OCI-LY7 (cell line): ENCODE data around the gene SLC17A4. TPM values are rescaled to one million over a fixed set of nuclear protein-coding genes. Genes with fewer than 3 reads are reported as not detected.

Experiments used
- BruUV-seq: library from RNA; stranded (reverse); fragments of 400-500 nt; replicated peaks from 2 replicates; lab custom pipeline; 2021; lab: Mats Ljungman, UMichigan
- CTCF ChIA-PET: fragments of 300-600 bp; sonication (Branson Sonifier 250); formaldehyde crosslinking; loops from one replicate; lab custom pipeline; 2022; ENCODE audit warnings: antibody characterized with exemption; ENCODE audit not compliant: unreplicated experiment; lab: Charles Lee
- POLR2A ChIA-PET: fragments of 300-600 bp; sonication (Branson Sonifier 250); formaldehyde crosslinking; loops from one replicate; lab custom pipeline; 2022; ENCODE audit warnings: antibody characterized with exemption; lab: Charles Lee
- DNase-seq: peaks from one replicate; pipeline ENCODE4 v3.0.0-alpha.2; 2015; ENCODE audit warnings: low spot score
- H2AFZ ChIP-seq: fragments of 200-600 bp; sonication (generic), shearing (Covaris generic); 2 replicates; pipeline ENCODE4 v1.6.1; 2014; ENCODE audit warnings: mild to moderate bottlenecking, antibody characterized with exemption, low read length, moderate library complexity
- H3K27ac ChIP-seq: fragments of 200-600 bp; sonication (generic); 2 replicates; pipeline ENCODE4 v1.5.1; 2014; ENCODE audit warnings: mixed run types, low read depth, mild to moderate bottlenecking, moderate library complexity, low read length, inconsistent platforms; ENCODE audit not compliant: poor library complexity, severe bottlenecking
- H3K36me3 ChIP-seq: fragments of 200-600 bp; sonication (generic); 2 replicates; pipeline ENCODE4 v1.6.1; 2014; ENCODE audit warnings: mild to moderate bottlenecking, antibody characterized with exemption, low read length, moderate library complexity, mixed read lengths; ENCODE audit not compliant: insufficient read depth
- H3K4me1 ChIP-seq: fragments of 200-600 bp; sonication (generic); 2 replicates; pipeline ENCODE4 v1.5.1; 2014; ENCODE audit warnings: mild to moderate bottlenecking, low read length; ENCODE audit not compliant: insufficient read depth, poor library complexity, severe bottlenecking
- H3K4me2 ChIP-seq: fragments of 200-600 bp; sonication (generic); 2 replicates; pipeline ENCODE4 v1.6.1; 2014; ENCODE audit warnings: mild to moderate bottlenecking, low read length
- H3K4me3 ChIP-seq: fragments of 200-600 bp; sonication (generic); 2 replicates; pipeline ENCODE4 v1.5.1; 2014; ENCODE audit warnings: mild to moderate bottlenecking, low read depth, low read length; ENCODE audit not compliant: poor library complexity, severe bottlenecking
- H3K79me2 ChIP-seq: fragments of 200-600 bp; sonication (generic); 2 replicates; pipeline ENCODE4 v1.6.1; 2016; ENCODE audit warnings: low read depth, mild to moderate bottlenecking, low read length, moderate library complexity, mixed read lengths; ENCODE audit not compliant: insufficient read depth
- H3K9me2 ChIP-seq: fragments of 200-600 bp; sonication (generic); 2 replicates; pipeline ENCODE4 v1.6.1; 2016; ENCODE audit warnings: mild to moderate bottlenecking, low read length, mixed read lengths; ENCODE audit not compliant: insufficient read depth
- H3K9me3 ChIP-seq: fragments of 200-600 bp; sonication (generic); 2 replicates; pipeline ENCODE4 v1.6.1; 2014; ENCODE audit warnings: mild to moderate bottlenecking, mixed run types, low read length, mixed read lengths
- H4K20me1 ChIP-seq: fragments of 200-600 bp; sonication (generic); 2 replicates; pipeline ENCODE4 v1.6.1; 2014; ENCODE audit warnings: mild to moderate bottlenecking, antibody characterized with exemption, low read length, moderate library complexity, mixed read lengths; ENCODE audit not compliant: insufficient read depth
- EZH2phosphoT487 ChIP-seq: fragments of 200-600 bp; sonication (generic); IDR thresholded peaks from 2 replicates; pipeline ENCODE4 v1.6.1; 2018; ENCODE audit warnings: low read depth, borderline replicate concordance, mild to moderate bottlenecking, mixed run types, antibody characterized with exemption, low read length, moderate library complexity, mixed read lengths
- intact Hi-C: fragments of 100-400 bp; cut with micrococcal nuclease; formaldehyde crosslinking; loops from one replicate; pipeline ENCODE4 v1.10.0; 2022; ENCODE audit not compliant: unreplicated experiment
- total RNA-seq, 2 experiments: library from RNA; depleted of rRNA in 1 of 2; stranded (reverse); fragments of >200 nt in 1 of 2; shearing (Covaris generic) in 1 of 2; gene quantifications; 2 replicates each; pipeline ENCODE4 v1.2.3, GENCODE V29; 2014 to 2022
- TF ChIP-seq, protein P1 (sequence below): fragments of 200-600 bp; sonication (generic); conservative IDR thresholded peaks from 2 replicates; pipeline ENCODE4 v1.5.1; 2014; ENCODE audit warnings: mild to moderate bottlenecking, antibody characterized with exemption, low read length, moderate library complexity, mixed read lengths

The SLC17A4 gene
- total RNA-seq, 2 experiments from 2014 or later: not detected

DNA sequence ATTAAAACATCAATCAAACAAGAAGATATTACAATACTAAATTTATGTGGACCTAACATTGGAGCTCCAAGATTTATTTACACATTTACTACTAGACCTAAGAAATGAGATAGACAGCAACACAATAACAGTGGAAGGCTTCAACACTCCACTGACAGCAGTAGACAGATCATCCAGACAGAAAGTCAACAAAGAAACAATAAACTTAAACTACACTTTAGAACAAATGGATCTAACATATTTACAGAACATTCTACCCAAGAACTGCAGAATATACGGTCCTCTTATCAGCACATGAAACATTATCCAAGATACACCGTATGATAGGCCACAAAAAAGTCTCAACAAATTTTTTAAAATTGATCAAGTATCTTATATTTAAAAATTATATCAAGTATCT lies 50.3 kb downstream of the SLC17A4 start:
- ChIA-PET CTCF (no interaction called here), POLR2A (interaction anchor here (1.1 kb wide), 1 partner anchor 120 kb away, joined by 4 read pairs; no protein-coding TSS in a partner anchor)
- H3K36me3 ChIP-seq: no peaks in the 10 kb centered on the region
- intact Hi-C loops: no loop called here
- BruUV-seq: no TSS peak
- H3K4me1 ChIP-seq: no peaks in the 10 kb centered on the region
- DNase-seq: no peak
- TF ChIP-seq, protein P1, sequence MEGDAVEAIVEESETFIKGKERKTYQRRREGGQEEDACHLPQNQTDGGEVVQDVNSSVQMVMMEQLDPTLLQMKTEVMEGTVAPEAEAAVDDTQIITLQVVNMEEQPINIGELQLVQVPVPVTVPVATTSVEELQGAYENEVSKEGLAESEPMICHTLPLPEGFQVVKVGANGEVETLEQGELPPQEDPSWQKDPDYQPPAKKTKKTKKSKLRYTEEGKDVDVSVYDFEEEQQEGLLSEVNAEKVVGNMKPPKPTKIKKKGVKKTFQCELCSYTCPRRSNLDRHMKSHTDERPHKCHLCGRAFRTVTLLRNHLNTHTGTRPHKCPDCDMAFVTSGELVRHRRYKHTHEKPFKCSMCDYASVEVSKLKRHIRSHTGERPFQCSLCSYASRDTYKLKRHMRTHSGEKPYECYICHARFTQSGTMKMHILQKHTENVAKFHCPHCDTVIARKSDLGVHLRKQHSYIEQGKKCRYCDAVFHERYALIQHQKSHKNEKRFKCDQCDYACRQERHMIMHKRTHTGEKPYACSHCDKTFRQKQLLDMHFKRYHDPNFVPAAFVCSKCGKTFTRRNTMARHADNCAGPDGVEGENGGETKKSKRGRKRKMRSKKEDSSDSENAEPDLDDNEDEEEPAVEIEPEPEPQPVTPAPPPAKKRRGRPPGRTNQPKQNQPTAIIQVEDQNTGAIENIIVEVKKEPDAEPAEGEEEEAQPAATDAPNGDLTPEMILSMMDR: no peak
- no peak for TF ChIP-seq EZH2phosphoT487
- H3K79me2 ChIP-seq: no peaks in the 10 kb centered on the region
- no peaks in the 10 kb centered on the region for H4K20me1 ChIP-seq
- no peaks in the 10 kb centered on the region for H3K9me3 ChIP-seq
- H3K4me2 ChIP-seq: no peak overlapping the region
- H3K4me3 ChIP-seq: no peak overlapping the region
- H3K27ac ChIP-seq: no peak overlapping the region
- no peaks in the 10 kb centered on the region for H3K9me2 ChIP-seq
- H2AFZ ChIP-seq: no peak overlapping the region

DNA sequence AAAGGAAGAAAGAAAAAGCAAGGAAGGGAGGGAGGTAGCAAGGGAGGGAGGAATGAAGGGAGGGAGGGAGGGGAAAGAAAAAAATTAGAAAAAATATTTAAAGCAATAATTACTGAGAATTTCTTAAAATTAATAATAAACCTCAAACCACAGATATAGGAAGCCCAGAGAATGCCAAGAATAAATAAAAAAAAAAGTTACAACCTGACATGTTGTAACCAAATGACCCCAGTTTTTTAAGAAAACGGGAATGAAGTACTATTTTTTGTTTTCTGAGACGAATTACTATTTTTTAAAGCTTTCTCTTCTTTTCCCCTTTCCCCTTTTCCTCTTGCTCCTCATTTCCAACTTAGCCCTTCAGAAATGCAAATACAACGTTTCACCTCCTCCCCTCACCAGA lies 60.7 kb downstream of the SLC17A4 start:
- Histone ChIP-seq H3K9me2 (no peaks in the 10 kb centered on the region), H3K27ac (no peak overlapping the region), H3K36me3 (no peaks in the 10 kb centered on the region), H3K9me3 (no peaks in the 10 kb centered on the region), H4K20me1 (no peaks in the 10 kb centered on the region), H3K79me2 (no peaks in the 10 kb centered on the region), H3K4me3 (no peak overlapping the region), H3K4me1 (no peaks in the 10 kb centered on the region), H2AFZ (no peak overlapping the region), H3K4me2 (no peak overlapping the region)
- CTCF ChIA-PET: no interaction called here
- TF ChIP-seq, protein P1: no peak
- TF ChIP-seq EZH2phosphoT487: no peak
- intact Hi-C loops: no loop called here
- no TSS peak for BruUV-seq
- no peak for DNase-seq
- POLR2A ChIA-PET: no interaction called here

DNA sequence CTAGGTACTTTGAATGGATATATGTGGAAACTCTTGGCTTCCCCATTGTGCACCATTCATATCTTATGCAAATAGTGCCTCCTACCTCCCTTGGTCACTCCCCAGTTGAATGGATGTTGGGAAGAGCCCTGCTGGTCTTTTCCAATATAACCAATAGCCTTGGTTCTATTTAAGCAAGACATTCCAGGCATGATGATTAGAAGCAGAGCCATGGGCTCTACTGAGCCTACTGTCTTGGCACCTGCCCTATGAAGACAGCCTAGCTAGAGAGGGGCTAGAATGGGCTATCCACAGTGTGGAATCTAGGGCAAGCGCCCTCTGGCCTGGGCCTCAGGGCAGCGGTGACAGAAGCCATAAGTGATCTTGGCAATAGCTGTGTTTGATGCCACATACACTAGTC lies 61.7 kb downstream of the SLC17A4 start:
- H3K4me2 ChIP-seq: no peak overlapping the region
- no peaks in the 10 kb centered on the region for H3K36me3 ChIP-seq
- no peak overlapping the region for H3K4me3 ChIP-seq
- no peak for DNase-seq
- no peak overlapping the region for H2AFZ ChIP-seq
- H4K20me1 ChIP-seq: no peaks in the 10 kb centered on the region
- TF ChIP-seq, protein P1: no peak
- no peak for TF ChIP-seq EZH2phosphoT487
- intact Hi-C loops: no loop called here
- H3K79me2 ChIP-seq: no peaks in the 10 kb centered on the region
- no TSS peak for BruUV-seq
- H3K4me1 ChIP-seq: no peaks in the 10 kb centered on the region
- no peaks in the 10 kb centered on the region for H3K9me3 ChIP-seq
- POLR2A ChIA-PET: no interaction called here
- no peaks in the 10 kb centered on the region for H3K9me2 ChIP-seq
- no peak overlapping the region for H3K27ac ChIP-seq
- CTCF ChIA-PET: no interaction called here
